ENCODE results near the gene APH1B.

The APH1B gene

GRCh38 chr15:63306492-63307073 lies 29.2 kb downstream of the APH1B start (continued):
- TF ChIP-seq PRDM2 (tag by site-specific recombination; IDR thresholded peaks at IDR 0.05; ENCODE audit: borderline replicate concordance), result no peak
- no peak for TF ChIP-seq ZBTB7A (tag by site-specific recombination; IDR thresholded peaks at IDR 0.05; ENCODE audit: low read depth)
- TF ChIP-seq ZNF16 (tag by site-specific recombination; IDR thresholded peaks at IDR 0.05; ENCODE audit: low read depth), result no peak
- no peak for TF ChIP-seq ZNF302 (tag by site-specific recombination; IDR thresholded peaks at IDR 0.05; ENCODE audit: low read depth)

GRCh38 chr15:63308491-63308890 lies 31.1 kb downstream of the APH1B start:
- Histone ChIP-seq H3K36me3 (ENCODE audit: control insufficient read depth in 2 of 2, insufficient read depth in 1 of 2, low read length in 2 of 2) (peaks cover 0 to 13% of the 10 kb centered on the region in 2 experiments; a peak in 1 of 3 replicates), H3K9me3 (ENCODE audit: control insufficient read depth, insufficient read depth, low read depth, low read length) (no peaks in the 10 kb centered on the region), H3K4me1 (ENCODE audit: control insufficient read depth, insufficient read depth, low read length) (no peaks in the 10 kb centered on the region), H3K4me3 (ENCODE audit: low read depth, low read length) (no peak overlapping the region), H3K27ac (ENCODE audit: extremely low read depth, low read depth, low read length) (no peak overlapping the region)
- no peak for TF ChIP-seq ZNF366 (tag by site-specific recombination; conservative IDR thresholded peaks at IDR 0.05)
- TF ChIP-seq ZNF664 (tag by site-specific recombination; IDR thresholded peaks at IDR 0.05), result no peak
- TF ChIP-seq KLF8 (tag by site-specific recombination; IDR thresholded peaks at IDR 0.05), result no peak
- no peak for TF ChIP-seq ZNF449 (tag by site-specific recombination; IDR thresholded peaks at IDR 0.05)
- no peak for TF ChIP-seq ZNF518A (tag by site-specific recombination; conservative IDR thresholded peaks at IDR 0.05; ENCODE audit: low read depth)
- no peak for TF ChIP-seq ZBTB11 (tag by site-specific recombination; conservative IDR thresholded peaks at IDR 0.05; ENCODE audit: low read depth)
- no peak for TF ChIP-seq ZNF214 (tag by site-specific recombination; IDR thresholded peaks at IDR 0.05; ENCODE audit: borderline replicate concordance)
- TF ChIP-seq ZFP37 (tag by site-specific recombination; IDR thresholded peaks at IDR 0.05), result no peak
- POLR2A ChIA-PET, result no interaction called here
- CTCF ChIA-PET, result no interaction called here
